Endothelial cell of umbilical vein (primary cell): Measurements from ENCODE around the gene C16orf74. TPM values are rescaled to one million over a fixed set of nuclear protein-coding genes. Genes with fewer than 3 reads are reported as not detected.

ENCODE experiments used
- BruUV-seq: library from RNA; stranded (reverse); fragments of 400-500 nt; replicated peaks from 2 replicates; lab custom pipeline; 2021; lab: Mats Ljungman, UMichigan
- CTCF ChIA-PET: fragments of 300-600, 350-600 bp; sonication (Branson Sonifier 250); formaldehyde crosslinking; loops from one replicate; lab custom pipeline; 2021; ENCODE audit warnings: antibody characterized with exemption, inconsistent platforms; lab: Charles Lee
- POLR2A ChIA-PET: fragments of 300-600, 350-600 bp; sonication (Branson Sonifier 250); formaldehyde crosslinking; loops from one replicate; lab custom pipeline; 2021; ENCODE audit warnings: antibody characterized with exemption, inconsistent platforms; lab: Charles Lee
- DNase-seq: peaks from one replicate; pipeline ENCODE4 v3.0.0-alpha.2; 2011; ENCODE audit warnings: low read depth, low spot score
- FAIRE-seq: peaks from 2 replicates; lab custom pipeline; 2011; peaks lifted over from hg19 to GRCh38; lab: Jason Lieb, UNC
- H2AFZ ChIP-seq: 2 replicates; pipeline ENCODE4 v1.6.0; 2012; ENCODE audit warnings: low read depth, low read length, control low read depth, inconsistent platforms
- H3K27ac ChIP-seq: 2 replicates; pipeline ENCODE4 v1.5.1; 2011; ENCODE audit warnings: low read depth, mild to moderate bottlenecking, control low read depth, low read length, moderate library complexity; ENCODE audit not compliant: insufficient read depth
- H3K27me3 ChIP-seq, 2 experiments: 2 replicates each; pipeline versions ENCODE4 v1.6.0 to v1.6.1; 2011; ENCODE audit warnings: low read length in 2 of 2, mixed read lengths in 1 of 2; ENCODE audit not compliant: control insufficient read depth in 2 of 2, insufficient read depth in 2 of 2
- H3K36me3 ChIP-seq, 2 experiments: 2 replicates in 1 of 2; 3 replicates in 1 of 2; pipeline ENCODE4 v1.5.1; 2011; ENCODE audit warnings: low read length in 2 of 2, mild to moderate bottlenecking in 1 of 2, moderate library complexity in 1 of 2; ENCODE audit not compliant: control insufficient read depth in 2 of 2, insufficient read depth in 2 of 2; ENCODE audit errors: extremely low read depth in 1 of 2
- H3K4me1 ChIP-seq: 3 replicates; pipeline ENCODE4 v1.5.1; 2011; ENCODE audit warnings: mild to moderate bottlenecking, low read length; ENCODE audit not compliant: control insufficient read depth, insufficient read depth; ENCODE audit errors: extremely low read depth
- H3K4me2 ChIP-seq: 2 replicates; pipeline ENCODE4 v1.6.1; 2011; ENCODE audit warnings: low read length, control low read depth, mixed read lengths; ENCODE audit not compliant: insufficient read depth
- H3K4me3 ChIP-seq, 3 experiments: fragments of 200-600 bp in 1 of 3; sonication (generic), shearing (Covaris generic) in 1 of 3; replicated peaks in 1 of 3; 2 replicates each; pipeline ENCODE4 v1.5.1; 2011 to 2016; ENCODE audit warnings: control low read depth in 3 of 3, low read length in 3 of 3, mild to moderate bottlenecking in 2 of 3, inconsistent platforms in 1 of 3, low read depth in 1 of 3, moderate library complexity in 1 of 3; ENCODE audit not compliant: insufficient read depth in 1 of 3
- H3K79me2 ChIP-seq: 2 replicates; pipeline ENCODE4 v1.6.0; 2012; ENCODE audit warnings: low read length, inconsistent platforms; ENCODE audit not compliant: control insufficient read depth, insufficient read depth
- H3K9ac ChIP-seq: replicated peaks from 2 replicates; pipeline ENCODE3; 2011; ENCODE audit warnings: low read length, control low read depth; ENCODE audit not compliant: insufficient read depth; ENCODE audit errors: extremely low read depth
- H3K9me1 ChIP-seq: replicated peaks from 3 replicates; pipeline ENCODE4 v1.6.0; 2011; ENCODE audit warnings: mild to moderate bottlenecking, low read length; ENCODE audit not compliant: control insufficient read depth, insufficient read depth; ENCODE audit errors: extremely low read depth
- H3K9me3 ChIP-seq: replicated peaks from 2 replicates; pipeline ENCODE4 v1.5.1; 2012; ENCODE audit warnings: low read length, inconsistent platforms; ENCODE audit not compliant: control insufficient read depth, insufficient read depth
- H4K20me1 ChIP-seq: replicated peaks from 2 replicates; pipeline ENCODE3; 2011; ENCODE audit warnings: mild to moderate bottlenecking, low read length; ENCODE audit not compliant: control insufficient read depth, insufficient read depth; ENCODE audit errors: extremely low read depth
- CTCF ChIP-seq, 2 donors: IDR thresholded peaks; 1 replicate in 1 of 2; 2 replicates in 1 of 2; pipeline ENCODE4 v1.5.1; 2011; ENCODE audit warnings: low read length in 2 of 2, mild to moderate bottlenecking in 2 of 2, moderate library complexity in 2 of 2, control low read depth in 1 of 2, inconsistent platforms in 1 of 2, low read depth in 1 of 2; ENCODE audit not compliant: insufficient read depth in 1 of 2; ENCODE audit errors: extremely low read depth in 1 of 2
- EZH2 ChIP-seq: IDR thresholded peaks from 2 replicates; pipeline ENCODE4 v1.6.1; 2012; ENCODE audit warnings: borderline replicate concordance, low read depth, mild to moderate bottlenecking, moderate library complexity, low read length, inconsistent platforms; ENCODE audit not compliant: severe bottlenecking
- FOS ChIP-seq: IDR thresholded peaks from 2 replicates; pipeline ENCODE4 v1.6.1; 2011; ENCODE audit warnings: mild to moderate bottlenecking, low read length, moderate library complexity, borderline replicate concordance; ENCODE audit not compliant: insufficient read depth
- GATA2 ChIP-seq: IDR thresholded peaks from 2 replicates; pipeline ENCODE4 v1.7.0; 2011; ENCODE audit warnings: low read depth, mild to moderate bottlenecking, moderate library complexity, mixed read lengths, low read length; ENCODE audit not compliant: insufficient read length, insufficient read depth
- JUN ChIP-seq: IDR thresholded peaks from 2 replicates; pipeline ENCODE4 v1.6.1; 2011; ENCODE audit warnings: borderline replicate concordance, low read depth; ENCODE audit not compliant: insufficient read length, insufficient read depth
- MAX ChIP-seq: IDR thresholded peaks from 2 replicates; pipeline ENCODE4 v1.6.1; 2011; ENCODE audit not compliant: insufficient read depth, insufficient read length
- MYC ChIP-seq: IDR thresholded peaks from one replicate; pipeline ENCODE4 v1.6.1; 2011; ENCODE audit warnings: mild to moderate bottlenecking, low read depth, low read length
- POLR2A ChIP-seq: IDR thresholded peaks from 2 replicates; pipeline ENCODE4 v1.6.1; 2012; ENCODE audit warnings: low read depth, mild to moderate bottlenecking, control low read depth, low read length
- POLR2AphosphoS5 ChIP-seq: IDR thresholded peaks from 2 replicates; pipeline ENCODE4 v1.6.1; 2012; ENCODE audit warnings: low read depth, mild to moderate bottlenecking, control low read depth, low read length, moderate library complexity; ENCODE audit not compliant: insufficient read depth
- dilution Hi-C: fragments of 300-500 bp; cut with MboI; formaldehyde crosslinking; loops from one replicate; pipeline ENCODE4 v1.15.0; 2019; ENCODE audit warnings: low sequenced_read_pairs; ENCODE audit not compliant: extremely low pct_ligation_motif_present
- intact Hi-C: fragments of 100-400 bp; cut with micrococcal nuclease; formaldehyde crosslinking; loops from one replicate; pipeline ENCODE4 v1.10.0; 2022
- polyA plus RNA-seq, 4 experiments: library from polyadenylated mRNA; depleted of rRNA in 3 of 4; stranded (reverse) in 3 of 4; unstranded in 1 of 4; fragments of >200 nt; gene quantifications; 2 replicates each; pipeline versions ENCODE4 v1.2.1 to v1.2.3, GENCODE V29; 2011 to 2012; ENCODE audit warnings: missing spikeins in 1 of 4
- total RNA-seq: library from RNA; stranded (reverse); gene quantifications from 2 replicates; pipeline ENCODE4 v1.2.3, GENCODE V29; 2021

Gene C16orf74
- total and polyA plus RNA-seq, 2 donors (not counting 3 experiments of a cell fraction or from before 2014, with no cell fraction given) = 12.1 to 38.7 TPM

DNA sequence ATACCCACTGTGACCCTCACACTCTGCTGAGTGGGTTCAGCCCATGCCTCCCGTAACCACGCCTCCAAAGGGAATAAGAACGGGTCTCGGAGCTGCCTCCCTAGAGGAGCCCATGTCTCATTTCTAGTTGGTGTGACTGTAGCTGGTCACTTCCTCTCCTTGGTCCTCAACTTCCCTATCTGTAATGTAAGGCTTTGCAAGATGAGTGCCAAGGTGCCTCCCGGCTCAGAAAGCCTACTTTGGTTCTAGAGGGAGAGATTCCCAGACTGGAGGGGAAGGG, 20.8 kb downstream of the C16orf74 start:
- FAIRE-seq (no peak), DNase-seq (no peak)
- H3K27me3 ChIP-seq = no peaks in the 10 kb centered on the region
- no peak overlapping the region for H3K9ac ChIP-seq
- BruUV-seq = no TSS peak
- H4K20me1 ChIP-seq = no peaks in the 10 kb centered on the region
- H3K4me1 ChIP-seq = no peaks in the 10 kb centered on the region
- no peak overlapping the region for H3K4me3 ChIP-seq
- ChIA-PET CTCF (interaction anchor here (1.0 to 1.5 kb wide), 4 partner anchors 8 to 54 kb away, joined by 3 to 5 read pairs (median 3); no protein-coding TSS in a partner anchor), POLR2A (no interaction called here)
- intact Hi-C loops = no loop called here
- no peak overlapping the region for H3K27ac ChIP-seq
- TF ChIP-seq POLR2AphosphoS5 = no peak
- TF ChIP-seq POLR2A = no peak
- no peak for TF ChIP-seq MAX
- no peak for TF ChIP-seq MYC
- TF ChIP-seq EZH2 = no peak
- TF ChIP-seq FOS = no peak
- TF ChIP-seq JUN = no peak
- TF ChIP-seq CTCF (IDR thresholded peaks at IDR 0.05; ENCODE audit: extremely low read depth in 1 of 2, insufficient read depth in 1 of 2, low read depth in 1 of 2, low read length in 2 of 2) = no peak
- no peak for TF ChIP-seq GATA2
- dilution Hi-C loops = no loop called here
- no peak overlapping the region for H2AFZ ChIP-seq
- peaks cover 0 to 3% of the 10 kb centered on the region in 2 experiments for H3K36me3 ChIP-seq
- H3K4me2 ChIP-seq = no peak overlapping the region
- no peaks in the 10 kb centered on the region for H3K9me3 ChIP-seq
- H3K9me1 ChIP-seq = no peaks in the 10 kb centered on the region
- peaks cover 35% of the 10 kb centered on the region for H3K79me2 ChIP-seq
